CD14-positive monocyte (primary cell): ENCODE results near the gene TAC3. TPM values are rescaled to one million over a fixed set of nuclear protein-coding genes. Genes with fewer than 3 reads are reported as not detected.

ENCODE experiments used
- DNase-seq, 3 donors: peaks; one replicate each; pipeline ENCODE4 v3.0.0-alpha.2; 2011 to 2022
- H2AFZ ChIP-seq: 2 replicates; pipeline ENCODE4 v1.6.0; 2012; ENCODE audit warnings: mild to moderate bottlenecking, low read depth, low read length, inconsistent platforms; ENCODE audit not compliant: insufficient read depth, poor library complexity, severe bottlenecking
- H3K27ac ChIP-seq, 2 donors: 1 replicate in 1 of 2; 2 replicates in 1 of 2; pipeline ENCODE4 v1.5.1; 2012 to 2013; ENCODE audit warnings: low read length in 2 of 2, control low read depth in 1 of 2, inconsistent platforms in 1 of 2, low read depth in 1 of 2, mild to moderate bottlenecking in 1 of 2
- H3K27me3 ChIP-seq, 2 donors: one replicate each; pipeline versions ENCODE4 v1.6.0 to v1.6.1; 2011 to 2013; ENCODE audit warnings: low read length in 2 of 2; ENCODE audit not compliant: control insufficient read depth in 2 of 2, insufficient read depth in 2 of 2
- H3K36me3 ChIP-seq, 2 donors: replicated peaks in 1 of 2; 1 replicate in 1 of 2; 2 replicates in 1 of 2; pipeline versions ENCODE4 v1.5.1 to v1.6.1; 2012 to 2013; ENCODE audit warnings: low read length in 2 of 2, control low read depth in 1 of 2, inconsistent platforms in 1 of 2, mild to moderate bottlenecking in 1 of 2; ENCODE audit not compliant: insufficient read depth in 2 of 2, control insufficient read depth in 1 of 2
- H3K4me1 ChIP-seq, 2 donors: 1 replicate in 1 of 2; 2 replicates in 1 of 2; pipeline versions ENCODE4 v1.5.1 to v1.6.1; 2012 to 2013; ENCODE audit warnings: low read length in 2 of 2, control low read depth in 1 of 2, inconsistent platforms in 1 of 2, mild to moderate bottlenecking in 1 of 2, moderate library complexity in 1 of 2; ENCODE audit not compliant: insufficient read depth in 2 of 2, control insufficient read depth in 1 of 2
- H3K4me2 ChIP-seq: replicated peaks from 2 replicates; pipeline ENCODE3; 2012; ENCODE audit warnings: low read length, moderate library complexity, mild to moderate bottlenecking; ENCODE audit not compliant: poor library complexity, severe bottlenecking; ENCODE audit errors: extremely low read depth
- H3K4me3 ChIP-seq, 3 experiments: fragments of 200-600 bp in 1 of 3; sonication (generic) in 1 of 3; replicated peaks in 1 of 3; 1 replicate in 2 of 3; 2 replicates in 1 of 3; pipeline ENCODE4 v1.5.1; 2011 to 2013; ENCODE audit warnings: low read length in 3 of 3, mild to moderate bottlenecking in 3 of 3, control low read depth in 2 of 3, low read depth in 2 of 3, inconsistent platforms in 1 of 3, moderate library complexity in 1 of 3
- H3K79me2 ChIP-seq: 2 replicates; pipeline ENCODE4 v1.6.0; 2012; ENCODE audit warnings: mild to moderate bottlenecking, control low read depth, inconsistent platforms, low read length, moderate library complexity; ENCODE audit not compliant: insufficient read depth
- H3K9ac ChIP-seq: 2 replicates; pipeline ENCODE4 v1.6.0; 2017; ENCODE audit warnings: low read length, mild to moderate bottlenecking; ENCODE audit not compliant: insufficient read depth, poor library complexity, severe bottlenecking
- H3K9me3 ChIP-seq, 2 donors: replicated peaks in 1 of 2; 1 replicate in 1 of 2; 2 replicates in 1 of 2; pipeline versions ENCODE4 v1.5.1 to v1.6.1; 2012 to 2013; ENCODE audit warnings: low read length in 2 of 2, control low read depth in 1 of 2; ENCODE audit not compliant: control insufficient read depth in 1 of 2, insufficient read depth in 1 of 2
- H4K20me1 ChIP-seq: 2 replicates; pipeline ENCODE4 v1.6.0; 2012; ENCODE audit warnings: mild to moderate bottlenecking, low read length, control low read depth, moderate library complexity; ENCODE audit not compliant: insufficient read depth
- H3K27ac Mint-ChIP-seq, 7 donors: one replicate each; pipeline ENCODE4 v1.8.0; 2020; ENCODE audit warnings: mild to moderate bottlenecking in 7 of 7, mixed read lengths in 7 of 7, moderate library complexity in 6 of 7, inconsistent platforms in 2 of 7
- H3K27me3 Mint-ChIP-seq, 3 donors: one replicate each; pipeline ENCODE4 v1.8.0; 2021 to 2022; ENCODE audit warnings: low read depth in 3 of 3, mild to moderate bottlenecking in 3 of 3, mixed read lengths in 3 of 3, moderate library complexity in 3 of 3, inconsistent platforms in 1 of 3
- H3K36me3 Mint-ChIP-seq, 2 donors: one replicate each; pipeline ENCODE4 v1.8.0; 2020; ENCODE audit warnings: mixed read lengths in 2 of 2, inconsistent platforms in 1 of 2, mild to moderate bottlenecking in 1 of 2
- H3K4me1 Mint-ChIP-seq: one replicate; pipeline ENCODE4 v1.8.0; 2020; ENCODE audit warnings: mild to moderate bottlenecking, mixed read lengths
- H3K4me3 Mint-ChIP-seq, 2 donors: one replicate each; pipeline ENCODE4 v1.8.0; 2020; ENCODE audit warnings: mild to moderate bottlenecking in 2 of 2, mixed read lengths in 2 of 2, moderate library complexity in 1 of 2
- H3K9me3 Mint-ChIP-seq, 7 donors: one replicate each; pipeline ENCODE4 v1.8.0; 2020 to 2022; ENCODE audit warnings: mixed read lengths in 7 of 7, mild to moderate bottlenecking in 6 of 7, moderate library complexity in 6 of 7, inconsistent platforms in 2 of 7
- CTCF ChIP-seq: fragments of 200-600 bp; IDR thresholded peaks from one replicate; pipeline ENCODE4 v1.8.0; 2022; ENCODE audit warnings: antibody characterized with exemption, mild to moderate bottlenecking
- WGBS: methylation state at CpG from one replicate; pipeline ENCODE4 v1.1.5; 2013; ENCODE audit warnings: missing lambda C conversion rate; ENCODE audit not compliant: insufficient coverage; 5-methylcytosine and 5-hydroxymethylcytosine counted together
- intact Hi-C, 2 donors: fragments of 100-400 bp; cut with micrococcal nuclease; formaldehyde crosslinking; loops; one replicate each; pipeline versions ENCODE4 v1.15.0 to v1.15.1; 2023
- polyA plus RNA-seq, 3 donors: library from polyadenylated mRNA; depleted of rRNA in 1 of 3; unstranded in 2 of 3; stranded (reverse) in 1 of 3; fragments of 300-500 nt in 2 of 3; fragments of >200 nt in 1 of 3; fragmentation: Illumina TruSeq in 2 of 3; gene quantifications; 1 replicate in 2 of 3; 2 replicates in 1 of 3; pipeline ENCODE4 v1.2.3, GENCODE V29; 2012 to 2021

Gene TAC3
- polyA plus RNA-seq, 3 donors, result 0.15 TPM; not detected in 2

- H3K4me1 Mint-ChIP-seq, result peaks cover 62% of the 10 kb centered on the region
- peak in 2 of 3 donors; percentile 29 to 61 for DNase-seq
- Histone ChIP-seq H3K79me2 (no peaks in the 10 kb centered on the region), H3K4me3 (peak overlapping the region in 1 of 3 experiments; percentile 69), H4K20me1 (no peaks in the 10 kb centered on the region), H3K4me1 (peaks cover 56 to 57% of the 10 kb centered on the region in 2 donors), H3K36me3 (no peaks in the 10 kb centered on the region), H2AFZ (no peak overlapping the region), H3K27ac (peak overlapping the region; percentile 85), H3K27me3 (no peaks in the 10 kb centered on the region), H3K9ac (no peak overlapping the region), H3K9me3 (no peaks in the 10 kb centered on the region), H3K4me2 (peak overlapping the region; percentile 75)
- no peaks in the 10 kb centered on the region for H3K9me3 Mint-ChIP-seq
- intact Hi-C loops, result no loop called here
- H3K4me3 Mint-ChIP-seq, result peak overlapping the region; percentile 49 to 85
- peak overlapping the region; percentile 89 to 98 (median 94) for H3K27ac Mint-ChIP-seq
- WGBS, result 0% methylated on average over 1 of the region's 6 CpGs
- H3K27me3 Mint-ChIP-seq, result peaks cover 3 to 10% (median 7%) of the 10 kb centered on the region in 3 donors
- TF ChIP-seq CTCF, result no peak
- H3K36me3 Mint-ChIP-seq, result no peaks in the 10 kb centered on the region
Observed at GRCh38 chr12:57046086-57046791, 29.9 kb upstream of the TAC3 start.

GRCh38 chr12:57044889-57045288, 28.6 kb upstream of the TAC3 start:
- no peak overlapping the region for H3K27ac Mint-ChIP-seq
- Histone ChIP-seq H3K4me2 (no peak overlapping the region), H3K36me3 (no peaks in the 10 kb centered on the region), H3K4me3 (no peak overlapping the region), H3K79me2 (no peaks in the 10 kb centered on the region), H4K20me1 (no peaks in the 10 kb centered on the region), H3K27ac (no peak overlapping the region), H3K4me1 (peaks cover 55 to 57% of the 10 kb centered on the region in 2 donors), H3K27me3 (no peaks in the 10 kb centered on the region), H3K9me3 (no peaks in the 10 kb centered on the region), H2AFZ (no peak overlapping the region), H3K9ac (no peak overlapping the region)
- peaks cover 3 to 10% (median 7%) of the 10 kb centered on the region in 3 donors for H3K27me3 Mint-ChIP-seq
- WGBS, result 100% methylated on average over 1 of the region's 3 CpGs
- H3K36me3 Mint-ChIP-seq, result peaks cover 0 to 3% of the 10 kb centered on the region in 2 donors
- H3K9me3 Mint-ChIP-seq, result no peaks in the 10 kb centered on the region
- no peak overlapping the region for H3K4me3 Mint-ChIP-seq
- no peak for TF ChIP-seq CTCF
- intact Hi-C loops, result no loop called here
- H3K4me1 Mint-ChIP-seq, result peaks cover 58% of the 10 kb centered on the region
- DNase-seq, result no peak
